Osteoblast (primary cell): Measurements from ENCODE around the gene SOWAHB. TPM values are rescaled to one million over a fixed set of nuclear protein-coding genes. Genes with fewer than 3 reads are reported as not detected.
A peak's percentile ranks its signal among the peaks of the same experiment; 100 is the strongest.

Source experiments
- DNase-seq: peaks from one replicate; pipeline ENCODE4 v3.0.0; 2011; ENCODE audit warnings: low spot score, mixed read lengths; ENCODE audit not compliant: insufficient read length; ENCODE audit errors: missing footprints
- H2AFZ ChIP-seq: 2 replicates; pipeline ENCODE4 v1.6.0; 2011; ENCODE audit warnings: mild to moderate bottlenecking, low read length
- H3K27ac ChIP-seq: 2 replicates; pipeline ENCODE4 v1.5.1; 2011; ENCODE audit warnings: mild to moderate bottlenecking, low read depth, low read length, moderate library complexity
- H3K27me3 ChIP-seq: 2 replicates; pipeline ENCODE4 v1.6.0; 2012; ENCODE audit warnings: mild to moderate bottlenecking, control low read depth, inconsistent platforms, low read length, moderate library complexity; ENCODE audit not compliant: insufficient read depth
- H3K36me3 ChIP-seq: 2 replicates; pipeline ENCODE4 v1.5.1; 2011; ENCODE audit warnings: mild to moderate bottlenecking, low read length, control low read depth, moderate library complexity; ENCODE audit not compliant: insufficient read depth
- H3K4me1 ChIP-seq: 2 replicates; pipeline ENCODE4 v1.5.1; 2011; ENCODE audit warnings: mild to moderate bottlenecking, low read length, control low read depth, moderate library complexity; ENCODE audit not compliant: insufficient read depth
- H3K4me2 ChIP-seq: 2 replicates; pipeline ENCODE4 v1.6.0; 2011; ENCODE audit warnings: mild to moderate bottlenecking, low read length; ENCODE audit not compliant: insufficient read depth
- H3K4me3 ChIP-seq: fragments of 200-600 bp; sonication (generic); 3 replicates; pipeline ENCODE4 v1.5.1; 2012; ENCODE audit warnings: mild to moderate bottlenecking, low read length, inconsistent platforms; ENCODE audit not compliant: insufficient read depth
- H3K79me2 ChIP-seq: 2 replicates; pipeline ENCODE4 v1.6.0; 2012; ENCODE audit warnings: mild to moderate bottlenecking, low read length, control low read depth, inconsistent platforms; ENCODE audit not compliant: insufficient read depth
- H3K9me3 ChIP-seq: 2 replicates; pipeline ENCODE4 v1.5.1; 2011; ENCODE audit warnings: low read depth, low read length, control low read depth
- H4K20me1 ChIP-seq: 2 replicates; pipeline ENCODE4 v1.6.0; 2012; ENCODE audit warnings: mild to moderate bottlenecking, low read length, control low read depth; ENCODE audit not compliant: insufficient read depth
- total RNA-seq: library from RNA; depleted of rRNA; stranded (reverse); fragments of >200 nt; gene quantifications from 2 replicates; pipeline ENCODE4 v1.2.3, GENCODE V29; 2012
- TF ChIP-seq, protein P1 (sequence below): IDR thresholded peaks from 2 replicates; pipeline ENCODE4 v1.5.1; 2011; ENCODE audit warnings: mild to moderate bottlenecking, low read depth, low read length, moderate library complexity; ENCODE audit errors: extremely low read depth

The SOWAHB gene
- total RNA-seq, 1 donor: under 0.01 TPM

DNA sequence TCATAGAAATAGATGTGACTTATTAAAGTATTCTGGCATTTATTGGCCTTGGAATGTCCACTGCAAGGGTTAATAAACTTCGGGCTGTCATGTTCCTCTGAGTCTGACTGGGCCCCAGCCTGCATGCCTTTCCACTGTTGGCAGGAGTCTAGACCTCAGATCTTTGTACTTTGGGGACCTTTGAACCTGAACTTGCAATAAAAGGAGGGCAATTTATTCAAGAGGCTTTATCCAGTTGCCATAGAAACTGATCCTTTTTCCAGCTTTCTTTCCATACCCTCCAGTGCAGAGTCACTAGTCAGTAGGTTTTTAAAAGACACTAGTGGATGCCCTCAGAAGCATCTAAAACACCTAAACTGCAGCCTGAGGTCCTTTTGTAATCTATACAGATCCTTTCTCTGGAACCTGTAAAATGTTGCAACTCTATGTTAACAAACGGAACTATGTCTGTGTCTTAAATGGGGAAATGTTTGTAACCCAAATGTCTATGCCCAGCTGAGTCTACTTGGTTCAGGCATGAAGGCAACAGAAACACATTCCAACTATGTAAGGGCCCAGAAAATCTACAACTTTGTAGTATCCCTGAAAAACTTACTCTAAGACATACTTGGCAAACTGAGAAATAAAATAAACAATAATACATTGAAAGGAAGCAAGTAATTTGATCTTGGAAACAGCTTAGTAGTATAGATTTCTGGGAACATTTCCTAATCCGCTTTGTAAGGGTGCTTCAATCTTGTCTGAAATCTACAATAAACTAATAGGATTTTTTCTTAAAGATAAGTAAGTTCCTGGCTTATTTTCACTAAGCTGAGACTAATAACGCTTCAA lies 41.5 kb downstream of the SOWAHB start:
- Histone ChIP-seq H3K4me3 (no peak overlapping the region), H3K4me2 (no peak overlapping the region)

DNA sequence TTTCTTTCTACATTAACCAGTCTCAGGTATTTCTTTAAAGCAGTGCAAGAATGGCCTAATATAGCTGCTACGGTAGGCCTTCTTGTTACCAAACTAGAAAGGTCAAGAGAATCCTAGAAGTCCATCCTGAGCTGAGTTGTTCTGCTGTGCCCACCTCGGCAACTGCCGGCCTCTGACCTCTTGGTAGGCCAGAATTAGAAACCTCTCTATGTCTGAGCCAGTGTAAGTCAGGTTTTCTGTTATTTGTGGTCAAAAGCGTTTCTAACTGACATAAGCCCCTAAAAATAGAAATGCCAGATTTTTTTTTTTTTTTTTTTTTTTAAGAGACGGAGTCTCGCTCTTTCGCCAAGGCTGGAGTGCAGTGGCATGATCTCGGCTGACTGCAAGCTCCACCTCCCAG lies 43.1 kb downstream of the SOWAHB start:
- Histone ChIP-seq H3K4me1 (peaks cover 20% of the 10 kb centered on the region), H3K27me3 (no peaks in the 10 kb centered on the region), H3K9me3 (no peaks in the 10 kb centered on the region), H3K79me2 (no peaks in the 10 kb centered on the region), H3K4me2 (no peak overlapping the region), H2AFZ (no peak overlapping the region), H3K27ac (no peak overlapping the region), H3K4me3 (no peak overlapping the region), H4K20me1 (no peaks in the 10 kb centered on the region), H3K36me3 (no peaks in the 10 kb centered on the region)
- no peak for DNase-seq
- TF ChIP-seq, protein P1, sequence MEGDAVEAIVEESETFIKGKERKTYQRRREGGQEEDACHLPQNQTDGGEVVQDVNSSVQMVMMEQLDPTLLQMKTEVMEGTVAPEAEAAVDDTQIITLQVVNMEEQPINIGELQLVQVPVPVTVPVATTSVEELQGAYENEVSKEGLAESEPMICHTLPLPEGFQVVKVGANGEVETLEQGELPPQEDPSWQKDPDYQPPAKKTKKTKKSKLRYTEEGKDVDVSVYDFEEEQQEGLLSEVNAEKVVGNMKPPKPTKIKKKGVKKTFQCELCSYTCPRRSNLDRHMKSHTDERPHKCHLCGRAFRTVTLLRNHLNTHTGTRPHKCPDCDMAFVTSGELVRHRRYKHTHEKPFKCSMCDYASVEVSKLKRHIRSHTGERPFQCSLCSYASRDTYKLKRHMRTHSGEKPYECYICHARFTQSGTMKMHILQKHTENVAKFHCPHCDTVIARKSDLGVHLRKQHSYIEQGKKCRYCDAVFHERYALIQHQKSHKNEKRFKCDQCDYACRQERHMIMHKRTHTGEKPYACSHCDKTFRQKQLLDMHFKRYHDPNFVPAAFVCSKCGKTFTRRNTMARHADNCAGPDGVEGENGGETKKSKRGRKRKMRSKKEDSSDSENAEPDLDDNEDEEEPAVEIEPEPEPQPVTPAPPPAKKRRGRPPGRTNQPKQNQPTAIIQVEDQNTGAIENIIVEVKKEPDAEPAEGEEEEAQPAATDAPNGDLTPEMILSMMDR: no peak

More for the DNA sequence above, 41.5 kb downstream of the SOWAHB start:
- Histone ChIP-seq H3K79me2 (no peaks in the 10 kb centered on the region), H3K27ac (peak overlapping the region; percentile 19), H3K9me3 (no peaks in the 10 kb centered on the region), H4K20me1 (no peaks in the 10 kb centered on the region), H3K27me3 (no peaks in the 10 kb centered on the region), H2AFZ (no peak overlapping the region), H3K36me3 (no peaks in the 10 kb centered on the region), H3K4me1 (peaks cover 18% of the 10 kb centered on the region)
- DNase-seq: peak; percentile 18
- TF ChIP-seq, protein P1: no peak

DNA sequence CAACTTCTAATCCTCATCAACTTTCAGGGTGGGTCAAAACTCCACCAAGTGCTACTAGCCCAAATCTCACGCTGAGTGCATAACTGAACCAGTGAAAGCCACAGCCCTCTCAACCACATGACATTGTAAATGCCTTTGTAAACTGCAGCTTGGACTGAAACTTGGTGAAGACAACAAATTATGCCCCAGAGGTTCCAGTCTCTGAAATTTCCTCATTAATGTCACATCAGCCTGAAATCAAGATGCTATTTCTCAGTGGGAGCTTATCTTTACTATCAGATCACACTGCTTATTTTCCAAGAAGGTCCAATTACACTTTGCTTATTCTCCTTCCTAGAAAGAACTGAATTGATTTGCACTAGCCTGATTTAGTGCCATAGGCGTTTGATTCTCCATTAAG lies 46.6 kb downstream of the SOWAHB start:
- Histone ChIP-seq H3K4me3 (no peak overlapping the region), H3K9me3 (peaks cover 4% of the 10 kb centered on the region), H3K79me2 (no peaks in the 10 kb centered on the region), H2AFZ (no peak overlapping the region), H3K27me3 (no peaks in the 10 kb centered on the region), H3K36me3 (no peaks in the 10 kb centered on the region), H3K4me1 (peaks cover 13% of the 10 kb centered on the region), H3K27ac (no peak overlapping the region), H4K20me1 (no peaks in the 10 kb centered on the region), H3K4me2 (no peak overlapping the region)
- TF ChIP-seq, protein P1: no peak
- DNase-seq: no peak

DNA sequence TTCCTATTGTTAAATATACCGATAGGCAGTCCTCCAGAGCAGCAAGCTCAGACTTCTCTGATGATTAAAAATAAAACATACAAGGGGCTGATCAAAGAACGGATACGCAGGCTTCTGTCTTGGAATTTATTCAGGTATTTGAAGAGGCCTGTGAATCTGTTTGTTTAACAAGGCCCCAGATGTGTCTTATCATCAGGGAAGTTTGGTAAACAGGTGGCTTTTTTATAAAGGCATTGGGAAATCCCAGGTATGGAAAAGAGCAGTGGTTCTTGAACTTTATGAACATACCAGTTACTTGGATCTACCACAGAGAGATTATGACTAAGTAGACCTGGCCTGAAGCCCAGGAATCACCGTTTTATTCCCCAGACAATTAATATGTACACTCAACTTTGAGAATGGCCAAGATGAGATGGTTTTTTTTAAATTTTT lies 47.9 kb downstream of the SOWAHB start:
- H3K79me2 ChIP-seq: no peaks in the 10 kb centered on the region

More for the DNA sequence above, 47.9 kb downstream of the SOWAHB start:
- Histone ChIP-seq H3K36me3 (no peaks in the 10 kb centered on the region), H4K20me1 (no peaks in the 10 kb centered on the region), H3K9me3 (peaks cover 4% of the 10 kb centered on the region), H3K4me1 (peaks cover 4% of the 10 kb centered on the region), H3K4me2 (no peak overlapping the region), H3K27me3 (no peaks in the 10 kb centered on the region), H2AFZ (no peak overlapping the region), H3K27ac (no peak overlapping the region), H3K4me3 (no peak overlapping the region)
- peak; percentile 35 for DNase-seq
- TF ChIP-seq, protein P1: no peak
